AG10803 (cell line): ENCODE measurements around the gene ACTN2.
"Not testable (repeated sequence)": the region's sequence is repeated elsewhere in the genome, so short reads cannot be mapped to it uniquely, and the experiment has no call there.

Experiments used
- DNase-seq: peaks from one replicate; pipeline ENCODE4 v3.0.0; 2010; ENCODE audit warnings: low read depth
- H3K4me3 ChIP-seq: 2 replicates; pipeline ENCODE4 v1.5.1; 2011; ENCODE audit warnings: mild to moderate bottlenecking, low read length, control low read depth
- CTCF ChIP-seq: conservative IDR thresholded peaks from 2 replicates; pipeline ENCODE4 v1.5.1; 2011; ENCODE audit warnings: mild to moderate bottlenecking, low read length, control low read depth, inconsistent platforms

ACTN2 gene

GRCh38 chr1:236654957-236655356 lies 31.3 kb upstream of the ACTN2 start:
- TF ChIP-seq CTCF: no peak
- no peak for DNase-seq
- no peak overlapping the region for H3K4me3 ChIP-seq

- no peak overlapping the region for H3K4me3 ChIP-seq
- DNase-seq: no peak
- no peak for TF ChIP-seq CTCF
Measured at GRCh38 chr1:236657398-236657797, 28.9 kb upstream of the ACTN2 start.

- H3K4me3 ChIP-seq: no peak overlapping the region
- no peak for TF ChIP-seq CTCF
- DNase-seq: no peak
Measured at GRCh38 chr1:236659792-236660587, 26.3 kb upstream of the ACTN2 start.

GRCh38 chr1:236663934-236664333 lies 22.4 kb upstream of the ACTN2 start:
- DNase-seq: no peak
- no peak for TF ChIP-seq CTCF

GRCh38 chr1:236668909-236669308 lies 17.4 kb upstream of the ACTN2 start:
- not testable (repeated sequence) for DNase-seq, H3K4me3 ChIP-seq

More at GRCh38 chr1:236663934-236664333, 22.4 kb upstream of the ACTN2 start:
- no peak overlapping the region for H3K4me3 ChIP-seq

GRCh38 chr1:236670060-236670459 lies 16.2 kb upstream of the ACTN2 start:
- DNase-seq: no peak
- TF ChIP-seq CTCF: no peak
- no peak overlapping the region for H3K4me3 ChIP-seq

- peak; percentile 12 for DNase-seq
- no peak for TF ChIP-seq CTCF
- H3K4me3 ChIP-seq: no peak overlapping the region
Measured at GRCh38 chr1:236673289-236673919, 12.9 kb upstream of the ACTN2 start.
